H1 (cell line): ENCODE data around the gene HDAC7.

ENCODE experiments used
- BRCA1 ChIP-seq: IDR thresholded peaks from 2 replicates; pipeline ENCODE4 v1.6.1; 2012; ENCODE audit warnings: low read depth, low read length, improper control_type of control experiment
- CREB1 ChIP-seq: IDR thresholded peaks from 2 replicates; pipeline ENCODE4 v1.6.1; 2012; ENCODE audit warnings: inconsistent platforms
- CTCF ChIP-seq, 3 experiments: IDR thresholded peaks; 1 replicate in 2 of 3; 2 replicates in 1 of 3; pipeline versions ENCODE4 v1.5.1 to v1.6.1; 2011; ENCODE audit warnings: low read length in 3 of 3, mild to moderate bottlenecking in 3 of 3, inconsistent platforms in 2 of 3, low read depth in 1 of 3, moderate library complexity in 1 of 3; ENCODE audit not compliant: insufficient read depth in 1 of 3; ENCODE audit errors: control extremely low read depth in 1 of 3
- EP300 ChIP-seq, 2 experiments: IDR thresholded peaks; 1 replicate in 1 of 2; 2 replicates in 1 of 2; pipeline ENCODE4 v1.6.1; 2011 to 2012; ENCODE audit warnings: low read depth in 2 of 2, low read length in 2 of 2, mild to moderate bottlenecking in 2 of 2, borderline replicate concordance in 1 of 2, inconsistent platforms in 1 of 2, moderate library complexity in 1 of 2
- FOSL1 ChIP-seq: IDR thresholded peaks from 2 replicates; pipeline ENCODE4 v1.6.1; 2011; ENCODE audit warnings: mild to moderate bottlenecking, low read depth, low read length, moderate library complexity; ENCODE audit not compliant: insufficient read depth
- GTF2F1 ChIP-seq: IDR thresholded peaks from 2 replicates; pipeline ENCODE4 v1.6.1; 2012; ENCODE audit warnings: low read depth, low read length, improper control_type of control experiment, borderline replicate concordance
- JUN ChIP-seq: IDR thresholded peaks from 2 replicates; pipeline ENCODE4 v1.6.1; 2011; ENCODE audit warnings: low read depth, mild to moderate bottlenecking, improper control_type of control experiment, low read length
- POLR2AphosphoS5 ChIP-seq: IDR thresholded peaks from 2 replicates; pipeline ENCODE4 v1.6.1; 2011; ENCODE audit warnings: low read depth, low read length
- RAD21 ChIP-seq, 2 experiments: IDR thresholded peaks in 1 of 2; conservative IDR thresholded peaks in 1 of 2; 2 replicates each; pipeline ENCODE4 v1.6.1; 2011; ENCODE audit warnings: low read depth in 2 of 2, low read length in 2 of 2, improper control_type of control experiment in 1 of 2, inconsistent platforms in 1 of 2, mild to moderate bottlenecking in 1 of 2, moderate library complexity in 1 of 2
- SAP30 ChIP-seq: fragments of 300-600 bp; sonication (generic); IDR thresholded peaks from 2 replicates; pipeline ENCODE4 v1.7.1; 2012; ENCODE audit warnings: low read length, moderate library complexity, mild to moderate bottlenecking, inconsistent platforms; ENCODE audit not compliant: insufficient read depth, insufficient replicate concordance
- SP1 ChIP-seq: IDR thresholded peaks from 2 replicates; pipeline ENCODE4 v1.6.1; 2011; ENCODE audit warnings: low read depth, low read length
- TEAD4 ChIP-seq: IDR thresholded peaks from 2 replicates; pipeline ENCODE4 v1.6.1; 2012; ENCODE audit warnings: low read depth, low read length, inconsistent platforms, mixed read lengths

- TF ChIP-seq CTCF (IDR thresholded peaks at IDR 0.05; ENCODE audit: control extremely low read depth in 1 of 3, insufficient read depth in 1 of 3, low read depth in 1 of 3, low read length in 3 of 3) (no peak), RAD21 (IDR thresholded peaks at IDR 0.05 in 1 of 2, conservative IDR thresholded peaks at IDR 0.05 in 1 of 2; ENCODE audit: low read depth in 2 of 2, low read length in 2 of 2) (no peak), EP300 (IDR thresholded peaks at IDR 0.05; ENCODE audit: borderline replicate concordance in 1 of 2, low read depth in 2 of 2, low read length in 2 of 2) (no peak), SAP30 (no peak), POLR2AphosphoS5 (no peak), SP1 (no peak), FOSL1 (no peak), TEAD4 (no peak), JUN (no peak), BRCA1 (no peak), CREB1 (no peak), GTF2F1 (no peak)
Measured at GRCh38 chr12:47789141-47789540, 30.6 kb downstream of the HDAC7 start.
